CD1c-positive myeloid dendritic cell (primary cell): ENCODE data around the gene C6orf52.
"Not testable (repeated sequence)": the region's sequence is repeated elsewhere in the genome, so short reads cannot be mapped to it uniquely, and the experiment has no call there.

ENCODE experiments used
- DNase-seq: peaks from one replicate; pipeline ENCODE4 v3.0.0-alpha.2; 2016; ENCODE audit errors: extremely low spot score

The C6orf52 gene

DNA sequence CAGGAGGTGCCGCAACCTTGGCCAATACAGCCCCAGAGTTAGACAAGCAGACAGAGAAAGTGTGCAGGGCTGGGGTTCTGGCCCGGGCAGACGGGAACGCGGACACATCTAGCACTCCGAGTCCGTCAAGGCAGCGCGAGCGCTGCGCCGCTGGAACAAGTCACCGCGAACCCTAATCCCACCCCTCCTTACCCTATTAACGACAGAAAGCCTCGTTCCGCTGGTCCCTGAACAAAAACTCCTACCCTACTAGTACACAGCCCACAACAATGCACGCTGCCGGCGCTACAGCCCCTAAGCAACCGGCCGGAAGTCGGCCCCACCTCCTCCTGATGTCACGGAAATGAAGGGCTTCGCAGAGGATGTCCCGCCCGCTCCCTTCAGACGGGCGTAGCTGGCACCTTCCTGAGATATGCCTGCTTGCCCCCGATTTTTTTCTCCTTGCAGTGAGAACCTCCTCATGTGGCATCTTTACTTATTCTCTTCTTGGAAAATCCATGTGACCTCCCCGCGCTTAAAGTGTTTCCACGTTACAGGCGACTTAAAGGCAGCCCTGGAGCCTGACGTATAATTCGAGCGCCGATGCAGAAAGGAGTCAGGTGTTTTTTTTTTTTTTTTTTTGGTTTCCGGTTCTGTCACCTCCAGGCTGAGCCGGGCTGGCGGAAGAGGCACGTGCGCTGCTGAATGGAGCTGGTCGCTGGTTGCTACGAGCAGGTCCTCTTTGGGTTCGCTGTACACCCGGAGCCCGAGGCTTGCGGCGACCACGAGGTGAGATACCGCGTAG lies at the start of gene C6orf52, which contains the start of gene PAK1IP1:
Gene C6orf52, minus strand, starts transcription at position 315 of the 784 bp plus-strand sequence. CDS start 7,066 bp downstream, outside the sequence.
Gene PAK1IP1, plus strand, starts transcription at position 671 of the 784 bp plus-strand sequence. Its CDS starts 14 bp downstream, at position 685.
- DNase-seq = peak; percentile 96

DNA sequence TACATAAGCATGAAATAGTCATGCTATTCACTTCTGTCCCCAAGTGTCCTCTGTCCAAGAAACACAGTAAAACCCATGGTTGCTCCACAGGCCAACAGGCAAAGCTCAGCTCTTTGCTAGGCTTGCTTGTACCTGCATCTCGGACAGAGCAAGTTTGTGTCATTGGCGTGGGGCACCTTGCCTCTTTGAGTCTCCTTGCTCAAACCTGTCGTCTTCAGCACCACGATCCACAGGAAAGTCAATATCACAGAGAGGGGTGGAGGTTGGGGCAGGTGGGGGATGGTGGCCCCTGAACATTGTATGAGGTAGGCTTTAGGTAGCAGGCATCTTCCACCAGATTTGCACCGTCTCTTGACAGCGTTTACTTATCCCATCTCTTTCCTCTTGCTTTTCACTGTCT lies 49.1 kb upstream of the C6orf52 start:
- no peak for DNase-seq

- no peak for DNase-seq
Measured at GRCh38 chr6:10742251-10742650, 47.8 kb upstream of the C6orf52 start.

DNA sequence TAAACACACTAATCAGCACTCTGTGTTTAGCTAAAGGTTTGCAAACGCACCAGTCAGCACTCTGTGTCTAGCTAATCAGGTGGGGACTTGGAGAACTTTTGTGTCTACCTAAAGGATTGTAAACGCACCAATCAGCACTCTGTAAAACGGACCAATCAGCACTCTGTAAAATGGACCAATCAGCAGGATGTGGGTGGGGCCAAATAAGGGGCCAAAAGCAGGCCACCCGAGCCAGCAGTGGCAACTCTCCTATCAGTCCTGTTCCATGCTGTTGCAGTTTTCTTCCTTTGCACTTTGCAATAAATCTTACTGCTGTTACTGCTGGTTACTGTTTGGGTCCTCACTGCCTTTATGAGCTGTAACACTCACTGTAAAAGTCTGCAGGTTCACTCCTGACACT lies 47.2 kb upstream of the C6orf52 start:
- not testable (repeated sequence) for DNase-seq

DNA sequence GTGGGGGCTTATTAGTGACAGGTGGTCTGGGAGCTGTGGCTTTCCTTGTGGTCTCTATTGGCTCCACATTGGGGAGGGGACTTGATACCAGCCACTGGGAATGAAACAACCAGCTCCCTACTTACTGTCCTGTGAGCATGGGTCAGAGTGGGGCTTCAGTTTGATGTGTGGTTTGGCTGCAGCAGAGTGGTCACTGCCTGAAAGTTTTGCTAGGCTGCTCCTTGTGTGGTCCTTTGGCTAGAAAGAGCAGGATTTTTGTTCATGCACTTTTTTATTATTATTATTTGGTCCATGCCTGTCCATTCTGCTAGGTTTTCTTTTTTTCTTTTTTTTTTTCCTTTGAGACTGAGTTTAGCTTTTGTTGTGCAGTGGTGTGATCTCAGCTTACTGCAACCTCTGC lies 45.6 kb upstream of the C6orf52 start:
- no peak for DNase-seq

GRCh38 chr6:10736731-10737130 lies 42.3 kb upstream of the C6orf52 start:
- DNase-seq = no peak

DNA sequence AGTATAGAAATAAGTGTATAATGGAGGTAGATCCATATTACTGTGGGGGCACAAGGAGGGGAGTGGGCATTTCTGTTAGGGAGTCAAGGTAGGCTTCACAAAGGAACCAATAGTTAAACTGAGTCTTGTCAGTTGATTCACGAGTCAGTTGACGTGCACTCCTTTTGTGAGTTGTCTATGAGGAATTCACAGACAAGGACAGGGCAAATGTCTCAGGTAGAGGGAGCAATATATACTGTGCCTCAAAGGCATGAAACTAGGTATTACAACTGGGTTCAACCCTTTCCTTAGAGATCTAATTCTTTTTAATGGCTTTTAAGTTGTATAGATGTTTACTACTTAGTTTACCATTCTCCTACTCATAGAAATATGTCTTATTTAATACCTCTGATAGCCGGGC lies 39.4 kb upstream of the C6orf52 start:
- no peak for DNase-seq

GRCh38 chr6:10733151-10733715 lies 38.8 kb upstream of the C6orf52 start:
- no peak for DNase-seq

DNA sequence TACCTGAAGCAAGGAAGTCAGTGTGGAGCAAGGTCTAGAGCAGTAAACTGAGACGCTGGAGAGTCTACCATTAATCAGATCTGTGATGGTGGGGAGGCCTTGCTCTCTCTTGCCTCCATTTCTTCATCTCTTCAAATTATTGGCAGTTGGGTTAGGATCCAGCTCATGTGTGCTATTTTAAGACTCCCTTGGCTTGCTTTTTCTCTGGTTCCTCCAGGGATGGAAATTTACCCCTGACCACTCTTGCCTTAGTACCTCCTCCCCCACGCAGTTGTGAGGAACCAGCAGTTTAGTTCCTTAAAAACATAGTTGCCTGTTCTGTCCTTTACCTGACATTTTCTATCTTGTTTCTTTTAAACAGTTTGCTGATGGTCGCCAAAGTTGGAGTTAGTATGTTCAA lies 35.8 kb upstream of the C6orf52 start:
- peak; percentile 49 for DNase-seq

- DNase-seq = no peak
Measured at GRCh38 chr6:10725716-10726115, 31.3 kb upstream of the C6orf52 start.

DNA sequence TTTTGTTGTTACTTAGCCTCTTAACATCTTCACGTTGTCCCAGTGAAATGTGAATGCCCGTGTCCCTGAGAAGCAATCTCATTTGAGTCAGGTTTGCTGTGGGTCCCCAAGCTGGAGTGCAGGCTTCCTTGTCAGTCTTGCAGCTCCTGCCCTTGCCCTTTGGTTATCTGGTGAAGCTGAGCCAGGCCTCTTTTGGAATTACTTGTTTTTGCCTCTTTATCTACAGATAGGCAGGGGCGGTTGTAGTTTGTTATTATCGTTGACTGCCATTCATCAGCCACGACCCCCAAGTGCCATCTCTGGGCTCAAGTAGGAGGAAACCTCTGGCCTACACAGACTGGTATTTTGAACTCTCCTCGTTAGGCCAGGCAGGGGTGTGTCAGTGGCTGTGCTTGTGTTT lies 30.6 kb upstream of the C6orf52 start:
- no peak for DNase-seq

DNA sequence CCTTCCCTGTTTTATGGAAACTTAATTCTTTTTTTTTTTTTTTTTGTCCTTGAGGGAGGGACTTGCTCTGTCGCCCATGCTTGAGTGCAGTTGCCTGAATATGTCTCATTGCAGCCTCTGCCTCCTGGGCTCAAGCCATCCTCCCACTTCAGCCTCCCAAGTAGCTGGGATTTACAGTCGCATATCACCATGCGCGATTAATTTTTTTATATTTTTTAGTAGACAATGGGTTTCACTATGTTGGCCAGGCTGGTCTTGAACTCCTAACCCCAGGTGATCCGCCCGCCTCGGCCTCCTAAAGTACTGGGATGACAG lies 29.1 kb upstream of the C6orf52 start:
- DNase-seq = no peak

- peak; percentile 95 for DNase-seq
Measured at GRCh38 chr6:10722820-10723566, 28.6 kb upstream of the C6orf52 start, which contains the start of gene TMEM14C. TMEM14C (plus strand) TSS chr6:10723070; CDS start chr6:10724614, 1,544 bp downstream.

DNA sequence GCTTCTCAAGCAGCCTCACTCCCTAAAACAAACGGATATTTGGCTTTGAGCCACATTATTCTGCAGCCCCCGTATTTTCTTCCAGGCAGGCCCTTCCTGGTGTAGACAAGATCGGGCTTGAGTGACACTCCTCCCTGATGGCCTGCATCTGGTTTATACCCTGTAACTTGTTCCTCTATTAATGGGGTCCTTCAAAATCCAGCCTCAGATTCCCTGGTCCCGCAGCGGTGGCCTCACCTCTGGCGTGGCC lies 28.1 kb upstream of the C6orf52 start:
- no peak for DNase-seq

DNA sequence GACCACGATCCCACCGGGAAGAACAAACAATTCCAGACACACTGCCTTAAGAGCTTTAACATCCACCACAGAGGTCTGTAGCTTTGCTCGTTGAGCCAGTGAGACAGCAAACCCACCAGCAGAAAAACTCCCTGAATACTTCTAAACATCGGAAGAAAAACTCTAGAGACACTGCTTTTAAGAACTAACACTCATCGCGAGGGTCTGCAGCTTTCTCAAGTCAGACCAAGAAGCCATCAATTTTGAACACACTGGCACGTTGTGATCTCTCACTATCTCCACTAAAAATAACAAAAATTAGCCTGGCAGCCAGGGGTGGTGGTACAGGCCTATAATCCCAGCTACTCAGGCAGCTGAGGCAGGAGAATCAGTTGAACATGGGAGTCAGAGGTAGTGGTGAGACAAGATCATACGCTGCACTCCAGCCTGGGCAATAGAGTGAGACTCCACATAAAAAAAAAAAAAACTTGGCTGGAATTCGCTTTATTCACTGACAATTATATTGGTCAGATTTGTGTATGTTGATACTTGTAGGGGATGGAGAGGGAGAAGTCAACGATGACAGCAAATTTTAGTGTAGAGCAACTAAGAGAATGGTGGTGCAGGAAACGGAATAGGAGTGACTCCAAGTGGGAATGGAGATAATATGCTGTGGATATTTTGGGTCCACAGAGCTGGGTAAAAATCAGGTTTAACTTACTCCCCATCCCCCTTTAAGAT lies 27.6 kb upstream of the C6orf52 start:
- no peak for DNase-seq

GRCh38 chr6:10720960-10721849 lies 26.8 kb upstream of the C6orf52 start:
- DNase-seq = not testable (repeated sequence)

GRCh38 chr6:10720265-10720959 lies 26.0 kb upstream of the C6orf52 start:
- peak; percentile 55 for DNase-seq

- DNase-seq = no peak
Measured at GRCh38 chr6:10719964-10720264, 25.5 kb upstream of the C6orf52 start.

DNA sequence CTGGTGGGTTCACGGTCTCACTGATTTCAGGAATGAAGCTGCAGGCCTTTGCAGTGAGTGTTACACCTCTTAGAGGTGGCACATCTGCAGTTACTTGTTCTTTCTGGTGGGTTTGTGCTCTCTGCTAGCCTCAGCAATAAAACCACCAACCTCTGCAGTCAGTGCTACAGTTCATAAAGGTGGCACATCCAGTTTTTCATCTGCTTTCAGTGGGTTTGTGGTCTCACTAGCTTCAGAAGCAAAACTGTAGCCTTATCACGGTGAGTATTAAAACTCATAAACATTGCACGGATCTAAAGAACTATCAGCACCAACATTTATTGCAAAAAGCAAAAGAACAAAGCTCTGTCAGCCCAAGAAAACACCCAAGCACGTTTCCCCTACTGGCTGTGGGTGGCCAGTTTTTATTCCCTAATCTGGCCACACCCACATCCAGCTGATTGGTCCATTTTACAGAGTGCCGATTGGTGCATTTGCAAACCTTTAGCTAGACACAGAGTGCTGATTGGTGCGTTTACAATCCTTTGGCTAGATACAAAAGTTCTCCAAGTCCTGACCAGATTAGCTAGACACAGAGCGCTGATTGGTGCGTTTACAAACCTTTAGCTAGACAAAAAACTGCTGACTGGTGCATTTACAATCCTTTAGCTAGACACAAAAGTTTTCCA lies 25.0 kb upstream of the C6orf52 start:
- DNase-seq = peak; percentile 53

DNA sequence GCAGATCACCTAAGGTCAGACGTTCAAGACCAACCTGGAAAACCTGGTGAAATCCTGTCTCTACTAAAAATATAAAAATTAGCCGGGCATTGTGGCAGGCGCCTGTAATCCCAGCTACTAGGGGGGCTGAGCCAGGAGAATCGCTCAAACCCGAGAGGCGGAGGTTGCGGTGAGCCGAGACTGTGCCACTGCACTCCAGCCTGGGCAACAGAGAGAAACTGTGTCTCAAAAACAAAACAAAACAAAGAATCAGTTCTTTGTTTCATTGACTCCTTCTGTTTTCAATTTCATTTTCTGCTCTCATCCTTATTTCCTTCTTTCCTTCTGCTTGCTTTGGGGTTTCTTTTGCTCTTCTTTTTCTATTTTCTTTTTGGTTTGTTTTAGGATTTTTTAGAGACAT lies 19.5 kb upstream of the C6orf52 start:
- no peak for DNase-seq
